Measurements from ENCODE around the gene LYPD5.
A peak's percentile ranks its signal among the peaks of the same experiment; 100 is the strongest.
"Not testable (repeated sequence)": the region's sequence is repeated elsewhere in the genome, so short reads cannot be mapped to it uniquely, and the experiment has no call there.

LYPD5 gene, protein sequence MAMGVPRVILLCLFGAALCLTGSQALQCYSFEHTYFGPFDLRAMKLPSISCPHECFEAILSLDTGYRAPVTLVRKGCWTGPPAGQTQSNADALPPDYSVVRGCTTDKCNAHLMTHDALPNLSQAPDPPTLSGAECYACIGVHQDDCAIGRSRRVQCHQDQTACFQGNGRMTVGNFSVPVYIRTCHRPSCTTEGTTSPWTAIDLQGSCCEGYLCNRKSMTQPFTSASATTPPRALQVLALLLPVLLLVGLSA

DNA sequence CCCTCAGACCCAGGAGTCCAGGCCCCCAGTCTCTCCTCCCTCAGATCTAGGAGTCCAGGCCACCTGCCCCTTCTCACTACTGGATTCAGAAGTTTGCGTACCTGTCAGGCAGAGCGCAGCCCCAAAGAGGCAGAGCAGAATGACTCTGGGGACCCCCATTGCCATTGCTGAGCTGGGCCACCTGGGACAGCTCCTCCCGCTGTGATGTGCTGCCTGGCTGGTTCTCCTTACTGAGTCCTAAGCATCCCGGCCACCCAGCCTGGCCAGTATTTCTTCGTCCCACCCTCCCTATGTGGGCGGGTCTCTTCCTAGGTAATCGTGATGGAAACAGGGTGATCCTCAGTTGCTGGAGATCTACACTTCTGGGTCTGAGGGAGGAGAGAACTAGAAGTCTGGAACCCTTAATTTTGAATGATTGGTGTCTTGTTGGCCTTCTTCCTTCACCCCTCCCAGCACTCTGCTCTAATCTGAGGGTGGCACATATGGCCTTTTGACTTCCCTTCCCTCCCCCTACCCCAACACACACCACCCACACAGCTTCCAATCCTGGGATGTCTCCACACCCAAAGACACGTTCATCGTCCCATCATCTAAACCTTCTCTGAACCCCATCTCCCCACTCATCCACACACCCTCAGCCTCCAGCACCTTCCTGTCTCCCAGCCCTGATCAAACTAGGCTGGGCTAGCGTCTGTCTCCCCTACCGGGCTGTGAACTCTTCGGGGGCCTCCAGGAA, at the start of gene LYPD5:
TSS of gene LYPD5 (minus strand) at position 232 of the 736 bp plus-strand sequence. CDS start at position 165, 67 bp downstream.
- DNase-seq = no peak

DNA sequence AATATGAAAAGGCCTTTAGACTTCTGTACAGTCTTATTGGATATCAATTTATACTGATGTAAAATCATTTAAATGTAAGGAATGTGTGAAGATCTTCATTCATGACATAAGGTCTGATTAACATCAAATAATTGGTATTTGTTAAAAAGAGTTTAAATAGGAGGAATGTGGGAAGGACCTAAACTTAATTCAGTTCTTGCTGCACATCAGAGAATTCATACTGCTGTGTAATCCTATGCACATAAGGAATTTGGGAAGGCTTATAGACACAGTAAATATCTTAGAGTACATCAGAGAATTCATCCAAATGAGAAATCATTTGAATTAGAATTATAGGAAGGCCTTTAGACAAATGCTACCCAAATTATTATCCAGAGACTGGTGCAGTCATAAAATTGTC, 46.6 kb upstream of the LYPD5 start:
- no peak for DNase-seq

DNA sequence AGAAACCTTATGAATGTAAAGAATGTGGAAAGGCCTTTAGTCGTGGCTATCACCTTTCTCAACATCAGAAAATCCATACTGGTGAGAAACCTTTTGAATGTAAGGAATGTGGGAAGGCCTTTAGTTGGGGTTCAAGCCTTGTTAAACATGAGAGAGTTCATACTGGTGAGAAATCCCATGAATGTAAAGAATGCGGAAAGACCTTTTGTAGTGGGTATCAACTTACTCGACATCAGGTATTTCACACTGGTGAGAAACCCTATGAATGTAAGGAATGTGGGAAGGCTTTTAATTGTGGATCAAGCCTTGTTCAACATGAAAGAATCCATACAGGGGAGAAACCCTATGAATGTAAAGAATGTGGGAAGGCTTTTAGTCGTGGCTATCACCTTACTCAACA, 45.6 kb upstream of the LYPD5 start:
- DNase-seq = no peak

DNA sequence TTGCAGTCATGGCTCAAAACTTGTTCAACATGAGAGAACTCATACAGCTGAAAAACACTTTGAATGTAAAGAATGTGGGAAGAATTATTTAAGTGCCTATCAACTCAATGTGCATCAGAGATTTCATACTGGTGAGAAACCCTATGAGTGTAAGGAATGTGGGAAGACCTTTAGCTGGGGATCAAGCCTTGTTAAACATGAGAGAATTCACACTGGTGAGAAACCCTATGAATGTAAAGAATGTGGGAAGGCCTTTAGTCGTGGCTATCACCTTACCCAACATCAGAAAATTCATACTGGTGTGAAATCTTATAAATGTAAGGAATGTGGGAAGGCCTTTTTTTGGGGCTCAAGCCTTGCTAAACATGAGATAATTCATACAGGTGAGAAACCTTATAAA, 45.0 kb upstream of the LYPD5 start:
- no peak for DNase-seq

DNA sequence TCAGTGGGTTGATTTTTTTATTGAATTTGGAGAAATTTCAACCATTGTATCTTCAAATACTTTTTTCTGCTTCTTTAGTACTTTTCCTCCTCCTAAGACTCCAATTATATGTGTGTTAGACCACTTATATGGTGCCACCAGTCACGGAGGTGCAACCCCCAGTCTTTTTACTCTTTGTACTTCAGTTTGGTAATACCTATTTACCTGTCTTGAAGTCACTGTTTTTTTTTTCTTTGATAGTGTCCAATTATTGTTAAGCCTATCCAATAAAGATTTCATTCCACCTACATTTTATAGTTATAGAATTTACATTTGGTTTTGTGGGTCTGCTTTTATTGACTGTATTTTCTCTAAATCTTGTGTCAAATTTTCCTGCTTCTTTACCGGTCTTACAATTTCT, 39.8 kb upstream of the LYPD5 start:
- DNase-seq = no peak

DNA sequence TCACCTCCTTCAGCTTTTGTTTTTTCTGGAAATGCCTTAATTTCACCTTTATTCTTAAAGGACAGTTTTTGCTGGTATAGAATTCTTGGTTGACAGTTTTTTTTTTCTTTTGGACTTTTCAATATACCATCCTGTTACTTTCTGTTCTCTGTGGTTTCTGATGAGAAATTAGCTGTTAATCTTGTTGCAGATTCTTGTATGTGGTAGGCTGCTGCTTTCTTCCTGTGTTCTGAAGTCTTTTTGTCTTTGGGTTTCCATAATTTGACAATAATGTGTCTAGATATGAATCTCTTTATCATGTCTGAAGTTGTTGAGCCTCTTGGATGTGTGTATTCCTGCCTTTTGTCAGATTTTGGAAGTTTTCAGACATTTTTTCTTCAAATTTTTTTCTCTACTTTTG, 36.9 kb upstream of the LYPD5 start:
- DNase-seq = no peak

DNA sequence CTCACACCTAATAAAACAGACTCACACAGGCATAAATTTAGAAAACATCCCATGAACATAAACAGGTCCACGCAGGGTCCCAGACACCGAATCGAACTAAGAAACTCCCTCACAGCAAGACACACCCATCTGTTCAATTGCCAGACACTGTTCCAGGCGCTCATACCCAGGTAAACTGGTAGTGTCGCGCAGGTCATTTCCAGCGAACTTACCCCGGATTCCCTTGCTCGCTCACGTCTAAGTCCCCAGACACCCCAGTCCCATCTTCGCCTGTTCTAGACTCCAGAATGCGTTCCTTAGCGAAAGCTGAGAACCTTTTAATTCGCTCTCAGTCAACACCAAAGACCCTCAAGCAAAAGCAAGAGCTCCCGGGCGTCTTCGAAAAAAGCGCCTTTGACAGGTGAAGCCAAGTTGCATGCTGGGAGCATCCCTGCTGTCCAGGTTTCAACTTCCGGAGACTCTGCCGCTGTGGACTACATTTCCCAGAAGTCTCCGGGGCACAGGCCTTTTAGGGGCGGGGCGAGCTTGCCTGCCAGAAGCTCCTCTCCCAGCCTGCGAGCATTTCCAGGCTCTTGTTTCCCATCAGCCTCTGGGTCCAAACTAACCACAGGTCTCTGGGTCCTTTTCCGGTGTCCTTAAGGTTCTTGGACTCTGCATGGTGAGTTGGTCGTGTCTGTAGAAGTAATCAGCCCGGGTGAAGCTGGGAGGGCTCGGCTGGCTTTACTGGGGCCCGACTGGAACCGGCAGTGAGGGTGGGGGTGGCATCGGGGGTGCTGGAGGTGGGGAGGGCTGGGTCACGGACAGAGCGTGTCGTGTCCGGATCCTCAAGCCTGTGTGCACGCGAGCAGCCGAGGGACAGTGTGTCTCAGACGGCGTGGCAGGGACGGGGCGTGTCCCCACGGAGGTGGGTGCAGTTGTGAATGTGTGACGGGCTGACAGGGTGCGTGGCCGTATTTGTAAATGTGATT, 24.8 kb upstream of the LYPD5 start, which contains the start of gene ZNF283:
TSS of gene ZNF283 (plus strand) at position 535 of the 968 bp plus-strand sequence. CDS start 6,184 bp downstream, outside the sequence.
- DNase-seq = peak; percentile 83

DNA sequence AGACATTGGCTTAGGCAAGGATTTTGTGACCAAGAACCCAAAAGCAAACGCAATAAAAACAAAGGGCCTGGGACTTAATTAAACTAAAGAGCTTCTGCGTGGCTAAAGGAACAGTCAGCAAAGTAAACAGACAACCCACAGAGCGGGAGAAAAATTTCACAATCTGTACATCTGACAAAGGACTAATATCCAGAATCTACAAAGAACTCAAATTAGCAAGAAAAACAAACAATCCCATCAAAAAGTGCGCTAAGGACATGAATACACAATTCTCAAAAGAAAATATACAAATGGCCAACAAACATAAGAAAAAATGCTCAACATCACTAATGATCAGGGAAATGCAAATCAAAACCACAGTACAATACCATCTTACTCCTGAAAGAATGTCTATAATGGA, 22.3 kb upstream of the LYPD5 start:
- DNase-seq = not testable (repeated sequence)

DNA sequence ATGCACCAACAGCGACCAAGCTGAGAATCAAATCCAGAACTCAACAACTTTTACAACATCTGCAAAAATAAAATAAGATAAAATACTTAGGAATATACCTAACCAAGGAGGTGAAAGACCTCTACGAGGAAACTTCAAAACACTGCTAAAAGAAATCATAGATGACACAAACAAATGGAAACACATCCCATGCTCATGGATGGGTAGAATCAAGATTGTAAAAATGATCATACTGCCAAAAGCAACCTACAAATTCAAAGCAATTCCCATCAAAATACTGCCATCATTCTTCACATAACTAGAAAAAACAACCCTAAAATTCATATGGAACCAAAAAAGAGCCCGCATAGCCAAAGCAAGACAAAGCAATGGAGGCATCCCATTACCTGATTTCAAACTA, 21.6 kb upstream of the LYPD5 start:
- DNase-seq = not testable (repeated sequence)

DNA sequence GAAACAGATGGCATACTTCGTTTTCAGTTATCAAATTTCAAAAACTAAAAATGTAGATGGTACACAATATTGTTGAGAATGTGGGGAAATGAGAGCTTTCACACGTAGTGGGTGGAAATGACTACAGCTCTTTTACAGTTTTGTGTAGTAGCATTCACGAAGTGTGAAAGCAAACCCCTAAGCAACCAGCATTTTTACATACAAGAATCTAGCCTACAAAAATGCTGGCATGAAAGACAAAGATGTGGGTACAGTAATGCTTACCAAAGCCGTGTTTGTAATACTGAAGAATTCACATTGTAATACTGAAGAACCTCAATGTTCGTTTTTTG, 18.6 kb upstream of the LYPD5 start:
- no peak for DNase-seq

DNA sequence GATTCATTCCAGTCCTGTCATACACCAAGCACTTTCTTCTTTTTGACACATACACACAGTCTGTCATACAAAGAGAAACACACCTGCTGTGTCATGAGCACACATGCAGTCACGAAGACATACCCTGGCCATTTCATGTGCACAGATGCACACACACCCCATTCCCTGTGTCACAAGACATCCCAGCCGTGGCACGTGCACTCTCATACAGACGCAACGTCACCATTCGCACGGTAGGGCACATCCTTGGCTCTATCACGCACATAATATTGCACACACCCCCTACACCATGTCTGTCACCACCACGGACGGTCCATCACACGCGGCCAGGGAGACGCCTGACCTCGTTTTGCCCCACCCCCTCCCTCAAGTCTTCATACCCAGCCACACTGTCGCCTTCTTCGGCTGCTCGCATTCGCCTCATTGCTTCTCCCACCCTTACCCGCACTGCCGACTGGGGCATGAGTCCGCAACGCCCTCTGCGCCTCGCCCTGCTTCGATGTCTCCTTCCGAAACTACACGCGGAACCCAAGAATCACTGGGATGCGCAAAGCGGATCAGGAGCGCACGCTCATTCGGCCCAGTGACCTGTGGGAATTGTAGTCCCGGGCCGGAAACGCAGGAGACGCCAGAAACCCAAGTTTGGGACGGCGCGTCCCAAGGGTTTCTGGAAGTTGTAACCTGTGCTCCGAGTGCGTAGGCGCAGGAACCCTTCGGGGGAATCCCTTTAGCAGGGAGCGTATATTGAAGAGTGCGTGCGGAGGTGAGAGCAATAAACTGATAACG, 18.0 kb upstream of the LYPD5 start:
- peak; percentile 54 for DNase-seq

DNA sequence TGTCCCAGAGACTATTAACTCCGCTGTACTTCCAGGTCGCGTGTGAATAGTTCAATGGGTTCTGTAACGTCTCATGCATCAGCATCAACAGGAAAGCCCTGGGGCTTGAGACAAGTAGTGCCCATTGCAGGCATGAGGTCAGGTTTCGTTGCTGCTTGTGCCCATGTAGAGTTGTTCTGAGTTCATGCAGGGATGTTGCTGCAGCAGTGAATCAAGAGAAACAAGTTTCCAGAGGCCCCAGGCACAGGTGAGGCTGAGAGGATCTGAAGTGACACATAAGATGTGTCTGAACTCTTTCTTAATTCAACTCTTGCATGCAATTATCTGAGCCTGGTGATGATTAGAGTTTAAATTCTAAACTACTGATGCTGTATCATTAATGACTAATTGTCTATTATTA, 16.3 kb upstream of the LYPD5 start:
- no peak for DNase-seq

DNA sequence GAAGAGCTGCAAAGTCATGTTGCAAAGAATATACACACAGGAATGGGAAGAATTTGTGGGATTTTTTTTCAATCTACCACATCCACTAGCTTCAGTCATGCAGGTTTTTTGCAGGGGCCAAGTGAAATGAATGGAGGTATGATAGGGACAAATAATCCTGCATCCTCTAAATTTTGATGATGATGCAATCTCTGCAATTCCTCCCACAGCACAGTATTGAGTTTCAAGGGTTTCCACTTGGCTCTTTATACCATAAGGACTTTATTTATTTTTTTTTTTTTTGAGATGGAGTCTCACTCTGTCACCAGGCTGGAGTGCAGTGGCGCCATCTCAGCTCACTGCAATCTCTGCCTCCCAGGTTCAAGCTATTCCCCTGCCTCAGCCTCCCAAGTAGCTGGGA, 15.2 kb upstream of the LYPD5 start:
- DNase-seq = not testable (repeated sequence)

DNA sequence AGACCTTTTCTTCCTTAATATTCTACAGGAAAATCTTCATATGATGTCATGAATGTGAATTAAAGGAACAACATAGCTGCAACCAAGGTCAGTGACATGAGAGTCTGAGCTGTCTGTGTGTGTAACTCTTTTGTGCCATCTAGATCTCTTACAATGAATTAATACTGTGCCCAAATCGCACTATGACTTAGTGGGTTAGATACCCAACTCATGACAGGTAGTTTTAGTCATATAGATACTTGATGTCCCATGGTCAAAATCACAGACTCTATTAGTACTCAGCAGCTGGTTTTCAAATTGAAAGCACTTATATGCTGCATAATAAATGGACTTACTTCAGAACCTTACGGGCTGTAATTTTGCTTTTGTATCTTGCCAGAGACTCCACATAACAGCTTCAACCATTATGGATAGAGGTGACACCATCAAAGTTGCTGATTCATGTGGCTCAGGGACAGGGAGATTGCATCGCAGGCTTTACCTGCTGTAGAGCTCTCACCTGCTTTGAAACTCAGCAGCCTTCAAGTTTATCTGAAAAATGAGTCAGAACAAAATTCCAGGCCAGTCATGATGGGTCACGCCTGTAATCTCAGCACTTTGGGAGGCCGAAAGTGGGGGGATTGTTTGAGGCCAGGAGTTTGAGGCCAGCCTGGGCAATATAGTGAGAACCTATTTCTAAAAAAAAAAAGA, 12.6 kb upstream of the LYPD5 start:
- no peak for DNase-seq

DNA sequence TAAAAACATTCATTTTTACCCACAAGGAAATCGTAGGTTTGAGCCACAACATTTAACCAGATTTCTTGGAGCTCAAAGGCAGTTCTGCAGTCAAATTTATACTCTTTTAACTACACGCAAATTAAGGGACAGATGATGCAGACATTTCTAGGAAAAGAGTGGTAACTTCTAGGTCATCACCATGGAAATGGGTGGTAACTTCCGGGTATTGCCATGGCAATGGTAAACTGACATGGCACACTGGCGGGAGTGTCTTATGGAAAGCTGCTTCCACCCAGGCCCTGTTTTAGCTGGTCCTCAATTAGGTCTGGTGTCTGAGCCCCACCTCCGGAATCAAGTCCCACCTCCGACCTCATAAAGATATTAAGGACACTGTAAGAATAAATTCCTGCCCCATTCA, 10.4 kb upstream of the LYPD5 start:
- DNase-seq = no peak

DNA sequence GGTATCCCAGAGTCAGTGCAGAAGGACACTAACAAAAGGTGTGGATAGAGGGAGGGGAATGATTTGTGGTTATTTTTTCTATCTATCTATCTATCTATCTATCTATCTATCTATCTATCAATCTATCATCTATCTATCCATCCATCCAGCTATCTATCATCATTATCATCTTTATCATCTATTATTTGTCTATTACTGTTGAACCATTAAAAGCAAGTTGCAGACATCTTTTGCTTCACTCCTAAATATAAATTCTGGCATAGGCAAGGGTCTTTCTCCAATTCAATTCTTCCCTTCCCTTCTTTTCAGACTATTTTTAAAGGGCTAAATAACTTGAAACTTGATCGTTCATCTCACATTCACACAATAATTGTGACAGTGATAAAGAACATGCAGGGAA, 10.0 kb upstream of the LYPD5 start:
- DNase-seq = no peak

DNA sequence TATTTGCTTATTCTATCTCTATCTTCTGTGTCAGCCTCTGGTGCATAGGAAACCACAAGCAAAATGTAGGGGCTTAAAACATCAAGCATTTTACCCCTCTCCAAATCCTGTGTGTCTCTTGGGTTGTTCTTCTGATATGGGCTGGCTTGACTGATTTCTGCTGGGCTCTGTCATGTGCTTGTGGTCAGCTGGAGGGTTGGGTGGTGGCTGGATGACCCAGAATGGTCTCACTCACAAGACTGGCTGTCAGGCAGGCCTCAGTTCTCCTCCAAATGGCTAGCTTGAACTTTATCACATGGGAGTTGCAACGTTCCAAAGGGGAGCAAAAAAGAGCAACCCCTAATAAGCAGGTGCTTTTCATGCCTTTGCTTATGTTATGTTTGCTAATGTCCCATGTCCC, 9.6 kb upstream of the LYPD5 start:
- peak; percentile 28 for DNase-seq

DNA sequence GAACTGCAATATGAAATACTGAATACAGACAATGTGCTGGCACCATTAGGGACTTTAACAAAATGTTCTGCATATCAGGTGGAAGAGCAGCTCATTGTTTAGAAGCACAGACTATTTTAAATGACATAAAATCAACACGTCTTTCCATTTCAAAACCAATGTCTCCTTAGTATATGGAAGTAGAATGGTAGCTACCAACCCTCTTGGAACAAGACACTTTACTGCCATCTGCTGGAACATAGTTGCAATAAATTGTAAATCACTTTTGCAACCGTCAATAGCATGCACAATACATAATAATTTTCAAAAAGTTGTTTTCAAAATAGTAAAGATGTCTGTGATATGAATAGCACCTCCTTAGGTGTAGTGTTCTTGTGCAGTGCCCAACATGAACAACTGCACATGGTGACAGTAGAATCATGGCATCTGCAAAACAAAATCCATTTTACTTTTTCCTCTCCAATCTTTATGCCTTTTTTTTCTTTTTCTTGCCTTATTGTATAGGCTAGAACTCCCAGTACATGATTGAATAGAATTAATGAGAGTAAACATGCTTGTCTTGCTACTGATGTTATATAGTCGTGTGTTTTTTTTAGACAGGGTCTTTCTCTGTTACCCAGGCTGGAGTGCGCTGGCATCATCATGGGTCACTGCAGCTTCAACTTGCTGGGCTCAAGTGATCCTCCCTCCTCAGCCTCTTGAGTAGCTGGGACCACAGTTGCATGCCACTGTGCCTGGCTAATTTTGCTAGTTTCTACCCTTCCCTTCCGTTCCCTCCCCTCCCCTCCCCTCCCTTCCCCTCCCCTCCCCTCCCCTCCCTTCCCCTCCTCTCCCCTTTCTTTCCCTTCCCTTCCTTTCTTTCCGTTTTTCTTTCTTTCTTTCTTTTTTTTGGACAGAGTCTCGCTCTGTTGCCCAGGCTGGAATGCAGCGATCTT, 7.8 kb upstream of the LYPD5 start:
- DNase-seq = peak; percentile 80

DNA sequence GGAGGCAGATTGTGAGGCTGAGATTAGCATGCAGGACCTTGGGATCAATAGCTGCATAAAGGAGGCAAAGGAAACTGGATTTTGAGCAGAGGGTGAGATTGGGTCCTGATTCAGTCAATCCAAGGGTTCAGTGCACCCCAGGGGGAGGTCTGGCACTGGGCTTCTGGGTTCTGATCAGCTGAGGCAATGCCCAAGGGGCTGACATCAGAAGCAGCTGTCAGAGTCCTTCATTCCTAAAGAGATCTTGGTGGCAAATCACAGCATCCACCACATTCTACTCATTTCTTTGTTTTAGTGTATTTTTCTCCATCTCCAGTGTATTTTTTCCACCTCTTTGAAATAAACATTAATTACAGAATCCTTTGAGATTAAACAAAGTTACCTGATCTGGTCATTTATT, 5.4 kb upstream of the LYPD5 start:
- no peak for DNase-seq

DNA sequence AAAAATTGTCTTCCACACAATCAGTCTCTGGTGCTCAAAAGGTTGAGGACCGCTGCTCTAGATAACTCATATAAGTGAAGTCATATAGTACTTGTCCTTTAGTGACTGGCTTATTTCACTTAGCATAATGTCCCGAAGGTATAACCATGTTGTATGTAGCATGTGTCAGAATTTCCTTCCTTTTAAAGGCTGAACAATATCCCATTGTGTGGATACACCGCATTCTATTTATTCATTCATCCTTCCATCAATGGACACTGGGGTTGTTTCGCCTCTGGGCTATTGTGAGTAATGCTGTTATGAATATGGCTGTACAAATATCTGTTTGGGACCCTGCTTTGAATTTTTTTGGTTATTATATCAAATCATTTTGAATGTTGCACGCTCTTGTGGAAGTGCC, 4.6 kb upstream of the LYPD5 start:
- DNase-seq = no peak

DNA sequence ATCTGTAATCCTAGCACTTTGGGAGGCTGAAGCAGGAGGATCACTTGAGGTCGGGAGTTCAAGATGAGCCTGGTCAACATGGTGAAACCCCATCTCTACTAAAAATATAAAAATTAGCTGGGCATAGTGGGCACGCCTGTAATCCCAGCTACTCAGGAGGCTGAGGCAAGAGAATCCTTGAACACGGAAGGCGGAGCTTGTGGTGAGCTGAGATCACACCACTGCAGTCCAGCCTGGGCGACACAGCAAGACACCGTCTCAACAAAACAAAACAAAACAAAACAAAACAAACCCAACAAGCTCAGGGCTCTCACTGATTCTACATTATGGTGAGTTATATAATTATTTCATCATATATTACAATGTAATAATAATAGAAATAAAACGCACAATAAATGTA, 4.2 kb upstream of the LYPD5 start:
- not testable (repeated sequence) for DNase-seq

All from inflammatory macrophage treated with lipopolysaccharide for 4 hours (primary cell).